HG03280 (cell line): Measurements from ENCODE around the gene PLEKHA8.
"Not testable (repeated sequence)": the region's sequence is repeated elsewhere in the genome, so short reads cannot be mapped to it uniquely, and the experiment has no call there.

Experiments used
- ATAC-seq: cut with Tn5 transposase; IDR thresholded peaks from one replicate; pipeline ENCODE4 v1.9.1; 2021; ENCODE audit warnings: mild to moderate bottlenecking, moderate library complexity; ENCODE audit not compliant: unreplicated experiment

PLEKHA8 gene

DNA sequence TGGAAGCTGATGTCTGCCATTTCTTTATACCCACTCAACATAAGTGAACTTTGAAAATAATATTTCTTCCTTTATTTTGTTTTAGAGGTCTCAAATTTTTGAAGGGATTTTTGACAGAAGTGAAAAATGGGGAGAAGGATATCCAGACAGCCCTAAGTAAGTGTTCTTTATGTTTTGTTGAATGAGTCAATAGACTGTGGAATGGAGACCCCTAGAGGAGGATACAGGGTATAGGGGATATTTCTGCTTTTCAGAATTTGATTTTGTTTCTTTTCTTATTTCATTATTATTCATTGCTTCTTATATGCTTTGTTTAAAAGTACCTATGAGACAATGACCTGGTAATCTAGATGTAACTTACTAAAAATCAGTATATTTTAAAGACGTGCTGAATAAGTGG lies 34.4 kb downstream of the PLEKHA8 start:
- ATAC-seq = no peak

DNA sequence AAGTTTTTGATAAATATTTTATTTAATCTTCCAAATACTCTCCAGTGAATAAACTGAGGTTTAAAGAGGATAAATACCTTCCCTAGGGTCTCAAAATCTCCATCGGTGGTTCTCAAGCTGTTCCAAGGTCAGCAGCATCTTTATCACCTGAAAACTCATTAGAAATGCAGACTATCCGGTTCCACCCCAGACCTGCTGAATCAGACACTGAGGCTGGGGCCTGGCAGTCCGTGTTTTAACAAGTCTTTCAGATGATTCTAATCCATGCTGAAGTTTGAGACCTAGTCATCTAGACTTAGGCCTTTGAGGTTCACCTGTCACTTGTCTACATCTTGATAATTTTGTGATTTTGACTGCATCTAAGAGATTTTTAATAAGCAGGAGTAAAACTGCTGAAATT lies 37.5 kb downstream of the PLEKHA8 start:
- ATAC-seq = no peak

DNA sequence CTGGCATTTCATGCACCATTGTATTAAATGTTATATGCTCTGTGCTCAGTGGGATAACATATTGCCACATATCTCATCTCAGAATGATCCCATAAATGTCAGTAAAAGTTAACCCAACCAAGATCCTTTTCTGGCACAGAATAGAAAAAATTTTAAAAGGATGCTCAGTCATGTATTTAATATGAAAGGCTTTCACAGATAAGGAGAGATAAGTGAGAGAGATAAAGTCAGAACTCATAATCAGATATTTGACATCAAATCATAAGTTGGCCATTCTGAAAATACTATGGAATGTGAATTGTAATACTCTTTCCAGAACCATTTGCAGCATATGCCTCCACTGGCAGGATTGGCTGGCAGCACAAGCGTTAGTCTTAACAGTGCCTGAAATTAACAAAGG lies 38.5 kb downstream of the PLEKHA8 start:
- ATAC-seq = no peak

DNA sequence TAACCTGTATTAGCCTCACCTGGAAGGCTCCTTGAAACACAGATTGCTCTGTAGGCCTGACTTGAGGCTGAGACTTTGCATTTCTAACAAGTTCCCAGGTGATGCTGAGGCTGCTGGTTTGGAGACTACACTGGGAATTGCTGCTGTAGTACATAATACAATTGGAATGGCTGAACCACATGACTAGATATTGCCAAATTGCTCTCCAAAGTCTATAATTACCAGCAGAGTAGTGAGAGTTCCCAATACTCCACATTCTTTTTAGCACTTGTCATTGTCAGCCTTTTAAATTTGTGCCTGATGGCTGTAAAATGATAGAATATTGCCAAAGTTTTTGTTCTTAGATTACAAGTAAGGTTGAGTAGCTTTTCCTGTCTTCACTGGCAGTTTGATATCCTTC lies 39.9 kb downstream of the PLEKHA8 start:
- no peak for ATAC-seq

DNA sequence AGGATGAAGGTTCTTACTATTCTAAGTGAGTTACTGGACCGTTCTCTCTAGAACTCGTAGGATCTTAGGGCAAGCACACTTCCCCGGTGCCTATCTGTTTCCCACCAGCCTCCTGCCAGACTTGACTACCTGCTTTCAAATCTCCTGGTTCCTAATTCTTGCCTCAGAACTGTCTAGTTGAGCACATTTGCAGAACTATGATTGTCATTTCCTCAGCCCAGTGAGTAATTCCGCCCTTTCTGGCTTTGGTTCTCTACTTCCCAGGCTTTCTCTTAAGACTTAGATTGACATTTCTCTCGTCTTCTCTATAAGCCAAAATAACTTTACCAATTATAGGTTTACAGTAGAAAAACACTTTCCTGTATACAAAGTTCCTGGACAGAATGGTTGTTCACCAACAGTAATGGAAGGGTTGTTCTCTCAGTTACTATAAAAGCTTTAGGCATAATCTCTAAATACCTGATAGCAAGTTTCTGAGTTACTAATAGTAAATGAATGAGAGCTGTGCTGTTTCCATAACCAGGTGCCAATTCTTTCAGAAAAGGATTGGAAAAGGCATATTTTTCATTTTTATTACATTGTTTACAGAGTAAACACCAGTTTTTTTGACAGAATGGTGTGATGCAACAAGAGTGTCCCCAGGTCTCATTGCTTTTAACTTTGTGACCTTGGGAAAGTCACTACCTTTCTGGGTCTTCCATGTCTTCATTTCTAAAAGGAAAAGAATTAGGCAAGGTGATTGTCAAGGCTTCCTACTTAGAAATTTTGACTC lies 41.1 kb downstream of the PLEKHA8 start:
- ATAC-seq = no peak

DNA sequence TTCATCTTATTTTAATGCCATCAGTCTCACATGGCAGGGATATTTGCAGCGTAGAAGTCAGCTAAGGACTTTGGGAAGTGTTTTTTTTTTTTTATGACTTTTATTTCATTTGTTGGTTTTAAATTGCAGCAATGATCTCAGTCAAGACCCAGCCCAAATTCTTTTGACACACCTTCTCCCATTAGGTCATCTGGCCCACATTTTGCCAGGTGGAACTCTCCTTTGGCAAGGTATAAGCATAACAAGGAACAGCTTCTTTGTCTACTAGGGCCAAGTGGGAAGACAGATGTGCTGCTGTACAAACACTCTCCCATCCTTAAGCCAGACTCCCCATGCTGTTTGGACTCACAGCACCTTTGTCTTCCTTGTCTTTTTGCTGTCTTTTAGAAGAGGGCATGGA lies 41.8 kb downstream of the PLEKHA8 start:
- no peak for ATAC-seq

DNA sequence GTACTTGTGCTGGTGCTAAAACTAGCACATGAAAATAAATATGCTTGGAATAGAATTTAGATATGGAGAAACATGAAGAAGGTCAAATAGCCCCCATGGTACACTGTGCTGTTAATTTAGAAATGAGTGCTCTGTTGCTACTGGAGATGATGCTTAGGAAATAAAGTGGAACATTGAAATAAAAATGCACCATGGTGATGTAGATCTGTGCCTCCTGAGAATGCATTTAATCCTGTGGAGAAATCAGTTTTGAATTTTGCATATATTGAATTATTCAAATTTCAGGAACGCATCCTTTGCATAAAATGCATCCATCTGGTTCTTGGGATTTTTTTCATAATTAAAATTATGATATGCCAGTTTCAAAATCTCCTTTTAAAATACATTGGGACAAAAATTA lies 44.5 kb downstream of the PLEKHA8 start:
- ATAC-seq = no peak

DNA sequence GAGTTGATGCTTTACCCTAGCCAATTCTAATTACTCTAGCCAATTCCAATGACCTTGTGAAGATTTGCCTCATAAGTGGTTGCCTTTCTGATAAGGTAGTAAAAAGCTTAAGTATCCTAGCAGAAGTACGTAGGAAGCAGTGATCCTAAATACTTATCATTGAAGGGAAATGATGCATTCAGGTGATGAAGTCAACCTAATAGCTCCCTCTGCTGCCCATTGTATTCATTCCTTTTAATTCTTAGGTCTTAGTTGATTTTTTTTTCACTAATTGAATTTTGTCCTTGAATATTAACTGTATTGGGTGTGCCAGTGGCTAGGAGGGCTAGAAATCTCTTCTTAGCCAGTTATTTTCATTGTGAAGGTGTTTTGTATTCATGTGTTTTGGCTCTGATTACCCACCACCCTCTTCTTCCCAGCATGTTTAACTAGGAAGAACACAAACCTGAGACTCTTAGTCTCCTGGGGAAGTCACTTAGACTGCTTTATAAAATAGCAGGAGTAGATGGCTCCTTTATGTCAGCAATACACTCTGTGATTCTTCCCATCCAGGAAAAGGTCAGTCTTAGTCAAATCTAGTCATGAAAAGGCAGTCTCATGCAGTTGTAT lies 46.3 kb downstream of the PLEKHA8 start:
- no peak for ATAC-seq

DNA sequence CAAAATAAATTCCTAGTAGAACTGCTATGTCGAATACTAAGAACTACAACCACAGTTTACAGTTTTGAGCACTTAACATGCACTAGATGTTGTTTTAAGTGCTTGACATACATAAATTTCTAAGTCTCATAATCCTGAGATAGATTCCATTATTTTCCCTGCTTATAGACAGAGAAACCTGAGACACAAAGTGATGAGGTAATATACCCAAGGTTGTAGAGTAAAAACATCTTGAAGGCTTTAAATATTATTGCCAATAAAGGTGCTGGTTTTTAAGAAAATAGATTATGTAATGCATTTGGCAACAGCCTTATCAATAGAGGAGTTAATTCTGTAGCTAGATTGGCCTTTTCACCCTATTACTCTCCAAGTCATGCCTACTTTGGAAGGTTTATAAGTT lies 48.2 kb downstream of the PLEKHA8 start:
- no peak for ATAC-seq

DNA sequence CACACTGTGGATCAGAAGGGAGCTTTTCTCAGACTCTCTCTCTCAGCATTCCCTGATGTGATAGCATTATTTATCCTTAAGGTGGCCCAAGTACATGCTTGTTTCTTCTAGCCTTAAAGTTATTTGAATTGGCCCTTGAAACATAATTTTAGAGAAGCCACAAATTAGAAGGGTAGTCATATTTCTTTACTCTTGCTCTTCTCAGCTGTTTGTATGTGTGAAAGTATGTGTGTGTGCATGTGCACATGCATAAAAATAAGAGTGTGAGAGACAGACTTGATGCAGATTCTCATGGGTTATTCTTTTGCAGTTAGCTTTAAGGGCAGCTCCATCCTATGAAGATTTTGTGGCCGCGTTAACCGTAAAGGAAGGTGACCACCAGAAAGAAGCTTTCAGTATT lies 50.1 kb downstream of the PLEKHA8 start:
- no peak for ATAC-seq

DNA sequence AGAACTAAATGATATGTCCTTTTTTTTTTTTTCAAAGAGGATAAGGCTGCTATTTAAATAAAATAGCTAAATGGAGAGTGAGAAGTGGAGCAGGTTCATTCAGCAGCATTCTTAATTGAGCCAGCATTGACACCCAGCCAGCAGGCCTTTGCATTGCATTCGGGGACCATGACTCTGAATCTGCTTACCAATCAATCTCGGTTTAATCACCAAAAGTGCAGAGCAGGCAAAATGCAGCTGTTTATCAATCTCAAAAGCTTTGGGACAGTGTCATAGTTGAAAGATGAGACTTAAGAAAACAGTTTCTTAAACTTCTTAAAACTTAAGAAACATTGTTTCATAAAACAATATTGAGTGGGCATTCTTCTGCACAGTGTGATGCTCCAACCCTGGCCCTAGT lies 51.7 kb downstream of the PLEKHA8 start:
- ATAC-seq = no peak

DNA sequence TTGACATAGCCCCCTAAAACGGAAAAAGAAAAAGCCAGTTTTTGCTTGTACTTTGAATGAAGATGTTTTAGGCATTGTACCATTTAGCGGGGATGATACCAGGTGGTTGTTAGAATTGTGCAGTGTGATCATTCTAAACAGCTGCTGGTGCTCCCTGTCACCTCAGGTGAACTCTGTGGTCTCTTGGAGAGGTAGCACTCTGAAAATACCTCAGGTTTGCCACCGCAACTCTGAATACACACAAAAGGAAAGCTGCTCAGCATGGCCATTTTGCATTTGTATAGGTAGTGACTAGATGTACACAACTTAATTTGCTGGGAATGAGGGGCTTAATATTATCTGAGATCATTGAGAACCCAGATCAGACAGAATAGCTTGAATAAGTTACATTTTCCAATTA lies 52.6 kb downstream of the PLEKHA8 start:
- no peak for ATAC-seq

DNA sequence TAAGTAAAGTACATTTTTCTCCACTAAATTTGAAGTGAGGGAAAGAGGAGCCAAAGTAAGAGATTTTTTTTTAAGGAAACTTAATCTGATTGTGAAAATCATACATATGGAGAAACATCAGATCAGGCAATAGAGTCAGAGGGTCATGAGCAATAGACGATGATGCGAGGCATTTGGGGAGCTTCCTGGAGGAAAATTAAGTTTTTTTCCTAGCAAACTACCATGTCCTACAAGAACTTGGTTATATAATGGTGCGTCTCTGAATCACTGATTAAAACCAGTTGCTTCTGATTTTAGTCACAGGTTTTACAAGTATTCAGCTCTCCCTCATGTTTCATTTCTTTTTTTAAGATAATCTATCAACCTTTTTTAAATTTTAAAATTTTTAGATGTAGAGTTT lies 54.5 kb downstream of the PLEKHA8 start:
- no peak for ATAC-seq

DNA sequence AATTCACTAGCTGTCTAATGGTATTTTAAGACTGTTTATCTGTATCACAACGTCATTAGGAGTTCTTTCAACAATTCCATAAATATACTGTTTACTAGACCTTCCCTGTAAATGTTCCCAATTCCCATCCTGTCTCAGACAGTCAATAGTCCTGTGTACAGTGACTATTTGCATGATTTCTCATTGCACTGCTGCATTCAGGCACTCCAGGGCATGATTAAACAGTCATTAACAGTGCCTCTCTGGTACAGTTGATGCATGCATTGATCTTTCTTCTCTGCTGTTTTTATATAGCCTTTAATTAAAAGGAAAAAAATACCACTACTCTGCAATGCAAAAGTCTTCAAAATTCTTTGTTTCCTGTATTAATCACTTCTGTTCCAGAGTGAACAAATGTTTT lies 55.1 kb downstream of the PLEKHA8 start:
- ATAC-seq = no peak

DNA sequence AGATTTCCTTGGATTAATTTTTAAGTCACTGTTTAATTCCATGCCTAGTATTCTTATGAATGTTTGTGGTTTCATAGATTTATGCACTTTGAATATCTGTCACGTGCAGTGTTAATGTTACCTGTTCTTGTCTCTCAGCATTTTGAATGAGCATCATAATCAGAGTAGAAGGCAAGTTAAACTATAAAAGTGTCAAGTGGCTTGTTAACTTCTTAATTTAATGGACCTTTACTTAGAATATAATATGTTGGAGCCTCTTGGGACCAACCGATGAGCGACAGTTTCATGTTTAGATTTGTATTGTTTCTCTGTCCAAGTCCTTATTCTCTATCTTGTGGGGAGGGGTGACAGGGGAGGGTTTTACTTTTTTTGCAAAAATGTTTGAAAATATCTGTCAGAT lies 56.0 kb downstream of the PLEKHA8 start:
- ATAC-seq = no peak

DNA sequence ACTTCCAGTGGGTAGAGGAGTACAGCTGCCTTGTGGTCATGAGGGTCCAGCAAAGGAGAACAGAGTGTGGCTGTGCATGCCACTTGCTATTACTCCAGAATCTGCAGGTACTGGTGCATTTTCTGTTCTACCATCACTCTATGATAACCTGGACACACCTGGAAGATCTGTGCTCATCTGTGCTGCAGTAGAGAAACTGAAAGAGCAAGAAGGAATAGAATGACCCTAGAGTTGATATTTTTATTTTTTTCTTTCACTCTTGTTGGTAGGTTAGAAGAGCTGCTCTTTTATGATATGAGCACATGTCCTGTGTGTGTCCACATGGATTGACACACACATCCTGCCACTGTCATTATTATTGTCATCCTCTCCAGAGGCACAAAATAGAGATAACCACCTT lies 58.3 kb downstream of the PLEKHA8 start:
- ATAC-seq = no peak

DNA sequence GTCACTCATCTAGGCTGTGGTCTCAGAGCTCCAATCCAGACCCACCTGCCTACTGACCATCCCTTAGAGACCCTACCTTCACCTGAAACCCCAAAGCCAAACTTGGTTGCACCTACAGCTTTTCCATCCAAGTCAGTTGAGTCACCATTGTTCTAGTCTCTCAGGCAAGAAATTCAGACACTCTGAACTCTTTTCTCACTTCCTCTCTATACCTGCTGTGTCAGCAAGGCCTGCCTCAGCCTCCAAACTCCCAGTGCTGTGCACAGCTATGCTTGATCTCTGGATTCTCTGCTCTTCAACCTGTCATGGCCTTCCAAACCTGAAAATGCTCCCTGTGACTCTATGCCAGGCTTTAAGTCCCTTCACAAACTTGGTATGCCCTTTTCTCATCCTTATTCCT lies 59.2 kb downstream of the PLEKHA8 start:
- no peak for ATAC-seq

DNA sequence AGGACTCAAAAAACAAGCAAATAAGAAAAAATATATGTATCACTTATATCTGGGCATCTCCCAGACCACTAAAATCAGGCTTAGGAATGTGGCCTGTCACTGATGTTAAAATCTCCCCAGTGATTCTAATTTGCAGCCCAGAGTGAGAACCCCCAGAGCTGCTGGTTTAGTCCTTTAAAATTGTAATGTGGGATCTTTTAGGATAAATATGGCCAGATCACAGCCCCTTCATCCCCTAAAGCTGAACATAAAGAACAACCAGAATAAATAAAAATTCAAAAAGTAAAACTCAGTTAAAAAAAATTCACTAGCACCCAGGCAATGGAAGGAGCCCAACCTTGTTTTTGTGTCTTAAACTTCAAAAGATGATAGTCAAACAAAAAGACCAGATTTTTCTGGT lies 60.1 kb downstream of the PLEKHA8 start:
- ATAC-seq = no peak

DNA sequence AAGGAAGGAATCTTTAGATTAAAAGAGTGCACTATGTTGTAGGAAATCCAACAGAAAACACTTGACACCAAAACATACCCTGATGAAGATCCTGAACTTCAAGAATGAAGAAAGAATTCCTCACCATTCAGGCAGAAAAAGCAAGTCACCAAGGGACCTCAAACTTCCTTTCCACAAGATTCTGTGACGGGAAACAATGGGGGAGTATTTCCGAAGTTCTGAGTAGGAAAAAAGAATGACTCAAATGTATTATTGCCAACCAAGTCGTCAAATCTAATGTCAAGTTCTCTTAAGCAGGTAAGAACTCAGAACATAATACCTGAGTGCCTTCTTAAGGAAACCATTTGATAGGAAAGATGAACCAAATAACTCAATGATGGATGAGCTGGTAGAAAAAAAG lies 61.9 kb downstream of the PLEKHA8 start:
- no peak for ATAC-seq

DNA sequence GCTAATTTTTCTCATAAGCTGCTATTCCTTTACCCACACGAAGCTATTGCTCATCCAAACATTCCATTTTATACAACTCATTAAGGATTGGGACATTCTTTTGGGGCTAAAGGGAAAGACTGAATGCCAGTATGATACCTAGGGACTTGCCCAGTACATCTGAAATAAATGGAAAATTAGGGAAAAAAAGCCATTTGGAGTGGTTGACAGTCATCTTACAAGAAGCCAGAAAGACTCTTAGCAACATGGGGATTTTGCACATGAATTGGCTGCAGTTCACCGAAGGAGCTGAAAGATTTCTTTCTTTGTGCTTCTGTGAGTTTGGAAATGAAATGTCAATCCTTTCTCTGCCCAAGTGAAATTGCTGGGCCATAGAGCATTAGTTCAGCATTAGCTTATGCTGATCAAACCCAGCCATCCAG lies 63.3 kb downstream of the PLEKHA8 start:
- no peak for ATAC-seq

DNA sequence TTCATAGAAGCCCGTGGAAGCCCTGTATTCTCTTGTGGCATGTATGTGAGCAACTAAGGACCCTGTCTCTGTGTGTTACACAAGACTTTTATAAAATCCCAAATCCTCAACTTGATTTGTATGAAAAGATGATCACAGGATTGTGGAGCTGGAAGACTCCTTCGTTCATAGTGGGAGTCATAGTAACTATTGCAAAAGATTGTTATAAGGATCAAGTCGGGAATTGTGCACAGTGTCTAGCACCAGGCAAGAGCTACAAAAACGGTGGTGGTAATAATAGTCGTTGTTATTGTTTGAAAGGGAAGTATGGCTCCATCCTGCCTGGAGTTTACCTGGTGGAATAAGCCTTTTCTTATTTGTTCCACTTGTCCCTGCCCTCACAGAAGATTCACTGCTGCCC lies 63.8 kb downstream of the PLEKHA8 start:
- ATAC-seq = no peak

DNA sequence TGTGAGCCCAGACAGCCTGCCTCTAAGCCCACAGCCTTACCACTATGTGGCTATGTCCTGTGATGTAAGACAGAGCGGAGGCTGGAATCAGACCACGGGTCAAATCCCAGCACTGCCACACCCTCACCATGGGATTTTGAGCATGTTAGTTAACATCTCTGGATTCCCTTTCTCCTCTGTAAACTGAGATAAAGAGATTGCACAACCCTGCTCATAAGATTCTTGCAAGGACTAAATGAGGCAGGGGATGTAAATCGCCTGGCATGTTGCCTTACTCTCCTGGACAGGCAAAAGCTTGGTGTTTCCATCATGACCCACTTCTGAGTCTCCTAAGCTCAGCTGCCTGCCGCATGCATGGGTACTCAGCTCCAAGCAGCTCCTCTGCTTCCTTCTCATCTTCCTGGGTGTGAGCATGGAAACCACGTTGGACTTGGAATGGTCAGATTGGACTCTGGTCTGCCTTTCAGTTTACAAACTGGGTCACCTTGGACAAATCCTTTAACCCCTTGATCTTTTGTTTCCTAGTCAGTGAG lies 65.3 kb downstream of the PLEKHA8 start:
- no peak for ATAC-seq

DNA sequence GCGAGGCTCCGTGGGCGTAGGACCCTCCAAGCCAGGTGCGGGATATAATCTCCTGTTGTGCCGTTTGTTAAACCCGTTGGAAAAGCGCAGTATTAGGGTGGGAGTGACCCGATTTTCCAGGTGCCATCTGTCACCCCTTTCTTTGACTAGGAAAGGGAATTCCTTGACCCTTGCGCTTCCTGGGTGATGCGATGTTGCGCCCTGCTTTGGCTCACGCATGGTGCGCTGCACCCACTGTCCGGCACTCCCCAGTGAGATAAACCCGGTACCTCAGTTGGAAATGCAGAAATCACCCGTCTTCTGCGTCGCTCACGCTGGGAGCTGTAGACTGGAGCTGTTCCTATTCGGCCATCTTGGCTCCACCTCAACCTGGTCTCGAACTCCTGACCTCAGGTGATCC lies 70.4 kb downstream of the PLEKHA8 start:
- not testable (repeated sequence) for ATAC-seq
